ENCODE results near the gene PKHD1.

PKHD1 gene

GRCh38 chr6:52065621-52066020, 21.8 kb downstream of the PKHD1 start:
- no peak overlapping the region for H3K4me3 ChIP-seq (ENCODE audit: low read depth, low read length)
- TF ChIP-seq, protein P1, sequence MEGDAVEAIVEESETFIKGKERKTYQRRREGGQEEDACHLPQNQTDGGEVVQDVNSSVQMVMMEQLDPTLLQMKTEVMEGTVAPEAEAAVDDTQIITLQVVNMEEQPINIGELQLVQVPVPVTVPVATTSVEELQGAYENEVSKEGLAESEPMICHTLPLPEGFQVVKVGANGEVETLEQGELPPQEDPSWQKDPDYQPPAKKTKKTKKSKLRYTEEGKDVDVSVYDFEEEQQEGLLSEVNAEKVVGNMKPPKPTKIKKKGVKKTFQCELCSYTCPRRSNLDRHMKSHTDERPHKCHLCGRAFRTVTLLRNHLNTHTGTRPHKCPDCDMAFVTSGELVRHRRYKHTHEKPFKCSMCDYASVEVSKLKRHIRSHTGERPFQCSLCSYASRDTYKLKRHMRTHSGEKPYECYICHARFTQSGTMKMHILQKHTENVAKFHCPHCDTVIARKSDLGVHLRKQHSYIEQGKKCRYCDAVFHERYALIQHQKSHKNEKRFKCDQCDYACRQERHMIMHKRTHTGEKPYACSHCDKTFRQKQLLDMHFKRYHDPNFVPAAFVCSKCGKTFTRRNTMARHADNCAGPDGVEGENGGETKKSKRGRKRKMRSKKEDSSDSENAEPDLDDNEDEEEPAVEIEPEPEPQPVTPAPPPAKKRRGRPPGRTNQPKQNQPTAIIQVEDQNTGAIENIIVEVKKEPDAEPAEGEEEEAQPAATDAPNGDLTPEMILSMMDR (IDR thresholded peaks at IDR 0.05; ENCODE audit: borderline replicate concordance, insufficient read depth, low read depth, low read length), result no peak

DNA sequence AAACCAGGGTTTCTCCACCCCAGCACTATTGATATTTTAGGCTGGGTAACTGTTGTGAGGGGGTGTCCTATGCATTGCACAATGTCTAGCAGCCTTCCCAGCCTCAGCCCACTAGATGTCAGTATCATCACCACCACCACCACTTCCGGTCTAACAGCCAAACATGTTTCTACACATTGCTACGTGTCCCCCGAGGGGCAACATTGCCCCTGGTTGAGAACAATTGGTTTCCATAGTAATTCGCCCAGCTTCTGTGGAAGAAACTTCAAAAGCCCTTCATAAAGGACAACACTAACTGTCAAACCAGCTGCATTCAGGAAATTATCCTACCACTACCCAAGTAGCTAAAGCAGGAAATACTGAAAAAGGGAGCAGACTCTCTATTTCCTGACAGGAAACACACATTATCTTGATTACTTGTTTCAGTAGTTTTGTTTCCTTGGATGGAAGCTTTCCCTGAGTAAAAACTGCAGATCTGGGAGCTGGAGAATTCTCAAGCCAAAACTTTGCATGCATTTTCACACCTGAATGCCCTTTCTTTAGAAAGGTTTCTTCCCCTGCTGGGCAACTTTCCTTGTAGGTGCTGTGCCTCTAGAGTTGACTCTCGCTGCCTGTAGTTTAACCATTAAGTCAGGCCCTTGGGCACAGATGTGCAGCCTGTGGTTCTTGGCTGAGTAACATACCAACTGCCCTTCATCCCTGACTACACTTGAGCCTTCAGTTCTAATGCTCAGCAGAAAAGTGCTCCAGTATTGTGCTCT, 23.6 kb downstream of the PKHD1 start:
- TF ChIP-seq, protein P1 (IDR thresholded peaks at IDR 0.05; ENCODE audit: borderline replicate concordance, insufficient read depth, low read depth, low read length), result peak; percentile 70; the same call in 1 of the 2 replicates
- H3K4me3 ChIP-seq (ENCODE audit: low read depth, low read length), result no peak overlapping the region

GRCh38 chr6:52061481-52061880, 25.9 kb downstream of the PKHD1 start:
- TF ChIP-seq, protein P1 (IDR thresholded peaks at IDR 0.05; ENCODE audit: borderline replicate concordance, insufficient read depth, low read depth, low read length), result no peak

GRCh38 chr6:52059821-52060220, 27.6 kb downstream of the PKHD1 start:
- TF ChIP-seq, protein P1 (IDR thresholded peaks at IDR 0.05; ENCODE audit: borderline replicate concordance, insufficient read depth, low read depth, low read length), result no peak
- H3K4me3 ChIP-seq (ENCODE audit: low read depth, low read length), result no peak overlapping the region

More at GRCh38 chr6:52061481-52061880, 25.9 kb downstream of the PKHD1 start:
- H3K4me3 ChIP-seq (ENCODE audit: low read depth, low read length), result no peak overlapping the region

GRCh38 chr6:52055451-52055850, 32.0 kb downstream of the PKHD1 start:
- TF ChIP-seq, protein P1 (IDR thresholded peaks at IDR 0.05; ENCODE audit: borderline replicate concordance, insufficient read depth, low read depth, low read length), result no peak

GRCh38 chr6:52053038-52053695, 34.2 kb downstream of the PKHD1 start:
- TF ChIP-seq, protein P1 (IDR thresholded peaks at IDR 0.05; ENCODE audit: borderline replicate concordance, insufficient read depth, low read depth, low read length), result no peak
- no peak overlapping the region for H3K4me3 ChIP-seq (ENCODE audit: low read depth, low read length)

More at GRCh38 chr6:52055451-52055850, 32.0 kb downstream of the PKHD1 start:
- no peak overlapping the region for H3K4me3 ChIP-seq (ENCODE audit: low read depth, low read length)

- TF ChIP-seq, protein P1 (IDR thresholded peaks at IDR 0.05; ENCODE audit: borderline replicate concordance, insufficient read depth, low read depth, low read length), result no peak
- H3K4me3 ChIP-seq (ENCODE audit: low read depth, low read length), result no peak overlapping the region
Measured at GRCh38 chr6:52050051-52050405, 37.4 kb downstream of the PKHD1 start.
